Spinal cord (tissue), 10 donors: ENCODE data around the gene STRBP. TPM values are rescaled to one million over a fixed set of nuclear protein-coding genes. Genes with fewer than 3 reads are reported as not detected.
"Not testable (repeated sequence)": the region's sequence is repeated elsewhere in the genome, so short reads cannot be mapped to it uniquely, and the experiment has no call there.

Experiments used
- DNase-seq, 6 donors: peaks; one replicate each; pipeline versions ENCODE4 v3.0.0 to v3.0.0-alpha.2; 2013 to 2015; ENCODE audit warnings: low spot score in 6 of 6, low read depth in 4 of 6
- H3K27ac ChIP-seq: one replicate; pipeline ENCODE4 v1.5.1; 2013; ENCODE audit warnings: low read depth, low read length, control low read depth
- H3K27me3 ChIP-seq: one replicate; pipeline ENCODE4 v1.6.1; 2013; ENCODE audit warnings: low read length; ENCODE audit not compliant: control insufficient read depth, insufficient read depth
- H3K36me3 ChIP-seq: one replicate; pipeline ENCODE4 v1.6.1; 2013; ENCODE audit warnings: low read length; ENCODE audit not compliant: control insufficient read depth, insufficient read depth
- H3K4me1 ChIP-seq: one replicate; pipeline ENCODE4 v1.6.1; 2013; ENCODE audit warnings: low read length; ENCODE audit not compliant: control insufficient read depth, insufficient read depth
- H3K4me3 ChIP-seq: one replicate; pipeline ENCODE4 v1.5.1; 2013; ENCODE audit warnings: low read depth, low read length, control low read depth
- H3K9me3 ChIP-seq: one replicate; pipeline ENCODE4 v1.6.1; 2013; ENCODE audit warnings: low read length; ENCODE audit not compliant: control insufficient read depth, insufficient read depth
- WGBS: methylation state at CpG from one replicate; pipeline ENCODE4 v1.1.5; 2013; ENCODE audit warnings: missing lambda C conversion rate; ENCODE audit not compliant: insufficient coverage; 5-methylcytosine and 5-hydroxymethylcytosine counted together
- polyA plus RNA-seq, 2 donors: library from polyadenylated mRNA; unstranded; fragments of 120-200 nt; gene quantifications; one replicate each; pipeline ENCODE4 v1.2.1, GENCODE V29; 2013; ENCODE audit not compliant: insufficient read length in 2 of 2
- total RNA-seq, 2 donors: library from RNA; depleted of rRNA in 1 of 2; stranded (reverse); fragments of 120-200 nt in 1 of 2; fragments of >200 nt in 1 of 2; gene quantifications; one replicate each; pipeline versions ENCODE4 v1.2.3 to v1.2.4, GENCODE V29; 2013 to 2014
- donor health status: healthy.

Gene STRBP
- total and polyA plus RNA-seq, 4 donors = 47.7 to 70.6 (median 60.7) TPM

- DNase-seq = peak in 1 of 6 donors; percentile 13
- Histone ChIP-seq H3K9me3 (no peaks in the 10 kb centered on the region), H3K4me3 (no peak overlapping the region), H3K27me3 (no peaks in the 10 kb centered on the region), H3K4me1 (no peaks in the 10 kb centered on the region), H3K27ac (no peak overlapping the region), H3K36me3 (no peaks in the 10 kb centered on the region)
- 10% methylated on average over 2 of the region's 4 CpGs for WGBS
Observed at GRCh38 chr9:123191260-123191659, 77.1 kb downstream of the STRBP start.

DNA sequence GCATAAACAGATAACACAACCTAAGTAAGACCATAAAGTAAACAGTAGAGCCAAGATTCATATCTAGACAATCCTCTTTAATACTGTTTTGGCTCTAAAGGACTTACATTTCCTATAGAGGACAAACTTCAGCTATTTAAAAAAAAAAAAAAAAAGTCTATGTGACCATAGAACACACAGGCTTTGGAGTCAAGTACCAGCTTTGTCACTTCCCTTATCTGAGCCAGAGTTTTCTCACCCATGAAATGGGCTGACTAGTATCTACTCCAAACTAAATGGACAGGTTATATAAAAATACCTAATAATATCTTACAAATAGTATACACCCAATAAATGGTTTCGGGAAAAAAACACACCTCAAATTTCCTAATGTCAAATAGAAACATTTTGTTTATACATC, 81.3 kb downstream of the STRBP start:
- no peaks in the 10 kb centered on the region for H3K27me3 ChIP-seq
- no peak overlapping the region for H3K27ac ChIP-seq
- DNase-seq = no peak
- H3K9me3 ChIP-seq = no peaks in the 10 kb centered on the region
- WGBS = no CpG with 5 or more reads among the region's 1 CpG
- no peaks in the 10 kb centered on the region for H3K36me3 ChIP-seq
- no peaks in the 10 kb centered on the region for H3K4me1 ChIP-seq
- no peak overlapping the region for H3K4me3 ChIP-seq

GRCh38 chr9:123186029-123186428, 82.4 kb downstream of the STRBP start:
- H3K27me3 ChIP-seq, H3K36me3 ChIP-seq, H3K9me3 ChIP-seq, H3K4me3 ChIP-seq, DNase-seq, H3K27ac ChIP-seq, H3K4me1 ChIP-seq: not testable (repeated sequence)
- WGBS = no CpG with 5 or more reads among the region's 2 CpGs

DNA sequence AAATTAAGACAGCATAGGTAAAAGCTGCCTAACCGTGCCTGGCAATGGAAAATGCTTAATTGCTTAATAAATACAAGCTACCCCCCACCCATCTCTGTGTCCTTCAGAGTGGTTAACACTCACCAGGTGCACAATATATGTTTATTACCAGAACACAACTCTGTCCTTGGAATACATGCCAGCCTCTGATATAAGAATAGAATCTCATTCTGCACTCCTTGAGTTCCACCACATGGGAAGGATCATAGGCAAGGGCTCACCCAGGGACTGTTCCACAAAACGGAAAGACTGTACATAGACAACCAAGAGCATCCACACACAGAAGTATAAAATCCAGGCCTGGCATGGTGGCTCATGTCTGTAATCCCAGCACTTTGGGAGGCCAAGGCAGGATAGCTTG, 91.4 kb downstream of the STRBP start:
- H3K27me3 ChIP-seq = no peaks in the 10 kb centered on the region
- WGBS = 83% methylated on average over 1 of the region's 2 CpGs
- no peaks in the 10 kb centered on the region for H3K4me1 ChIP-seq
- no peak for DNase-seq
- no peak overlapping the region for H3K27ac ChIP-seq
- H3K4me3 ChIP-seq = no peak overlapping the region
- no peaks in the 10 kb centered on the region for H3K9me3 ChIP-seq
- H3K36me3 ChIP-seq = no peaks in the 10 kb centered on the region

GRCh38 chr9:123175854-123176629, 92.3 kb downstream of the STRBP start:
- Histone ChIP-seq H3K27ac (no peak overlapping the region), H3K36me3 (no peaks in the 10 kb centered on the region), H3K9me3 (no peaks in the 10 kb centered on the region), H3K4me3 (no peak overlapping the region), H3K4me1 (no peaks in the 10 kb centered on the region), H3K27me3 (no peaks in the 10 kb centered on the region)
- no peak for DNase-seq
- 62% methylated on average over 2 of the region's 4 CpGs for WGBS

DNA sequence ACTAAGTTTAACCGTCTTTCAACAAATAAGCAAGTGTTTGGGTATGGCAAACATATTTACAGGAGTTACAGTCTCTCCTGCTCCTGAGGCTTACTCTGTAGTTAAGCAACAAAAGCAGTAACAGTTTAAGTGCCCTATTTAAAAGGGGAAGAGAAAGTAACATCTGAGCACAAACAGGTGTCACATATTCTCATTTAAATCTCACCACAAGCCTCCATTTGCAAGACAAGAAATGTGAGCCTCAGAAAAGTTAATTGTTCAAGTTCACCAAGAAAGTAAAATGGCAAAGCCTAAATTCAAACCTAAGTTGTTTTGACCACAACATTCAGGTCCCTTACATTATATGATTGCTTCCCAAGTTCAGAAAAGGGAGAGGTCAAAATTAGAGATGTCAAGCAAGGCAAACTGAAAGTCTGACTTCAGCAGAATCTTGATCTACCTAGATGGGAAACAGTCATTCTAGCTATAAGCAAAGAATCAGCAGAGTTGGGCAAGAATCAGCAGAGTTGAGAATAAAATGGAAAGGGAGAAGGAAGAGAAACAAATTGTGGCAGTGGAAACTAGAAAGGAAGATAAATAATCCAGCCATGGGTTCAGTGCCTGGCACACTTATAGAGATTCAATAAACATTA, 93.4 kb downstream of the STRBP start:
- Histone ChIP-seq H3K4me3 (no peak overlapping the region), H3K4me1 (no peaks in the 10 kb centered on the region), H3K36me3 (no peaks in the 10 kb centered on the region), H3K9me3 (no peaks in the 10 kb centered on the region), H3K27me3 (no peaks in the 10 kb centered on the region), H3K27ac (no peak overlapping the region)
- no peak for DNase-seq
- WGBS = no CpG with 5 or more reads among the region's 1 CpG

- no peaks in the 10 kb centered on the region for H3K9me3 ChIP-seq
- no peaks in the 10 kb centered on the region for H3K27me3 ChIP-seq
- no peak overlapping the region for H3K27ac ChIP-seq
- H3K4me3 ChIP-seq = no peak overlapping the region
- H3K4me1 ChIP-seq = no peaks in the 10 kb centered on the region
- H3K36me3 ChIP-seq = no peaks in the 10 kb centered on the region
- no peak for DNase-seq
- WGBS = no CpG with 5 or more reads among the region's 1 CpG
Observed at GRCh38 chr9:123174079-123174478, 94.3 kb downstream of the STRBP start.

DNA sequence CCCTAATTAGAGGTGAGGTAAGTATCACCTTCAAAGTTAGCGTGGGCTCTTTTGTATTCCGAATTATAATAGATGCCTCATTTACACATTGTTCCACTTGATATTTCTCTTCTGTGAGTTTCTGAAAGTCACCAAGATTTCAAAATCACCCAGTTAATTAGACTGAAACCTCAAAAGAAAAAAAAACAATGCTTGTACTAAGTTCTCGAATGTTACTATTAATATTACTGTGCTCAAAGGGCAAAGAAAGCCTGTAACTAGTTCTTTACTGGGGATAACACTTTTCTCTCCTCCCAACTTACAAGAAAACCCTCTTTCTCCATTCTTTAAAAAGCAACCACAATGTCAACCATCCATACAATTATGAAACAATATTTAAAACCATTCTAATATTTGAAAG, 98.5 kb downstream of the STRBP start:
- H3K4me1 ChIP-seq = no peaks in the 10 kb centered on the region
- H3K27ac ChIP-seq = no peak overlapping the region
- H3K36me3 ChIP-seq = no peaks in the 10 kb centered on the region
- no peaks in the 10 kb centered on the region for H3K9me3 ChIP-seq
- DNase-seq = no peak
- WGBS = 100% methylated on average over 2 of the region's 3 CpGs
- no peaks in the 10 kb centered on the region for H3K27me3 ChIP-seq
- H3K4me3 ChIP-seq = no peak overlapping the region

DNA sequence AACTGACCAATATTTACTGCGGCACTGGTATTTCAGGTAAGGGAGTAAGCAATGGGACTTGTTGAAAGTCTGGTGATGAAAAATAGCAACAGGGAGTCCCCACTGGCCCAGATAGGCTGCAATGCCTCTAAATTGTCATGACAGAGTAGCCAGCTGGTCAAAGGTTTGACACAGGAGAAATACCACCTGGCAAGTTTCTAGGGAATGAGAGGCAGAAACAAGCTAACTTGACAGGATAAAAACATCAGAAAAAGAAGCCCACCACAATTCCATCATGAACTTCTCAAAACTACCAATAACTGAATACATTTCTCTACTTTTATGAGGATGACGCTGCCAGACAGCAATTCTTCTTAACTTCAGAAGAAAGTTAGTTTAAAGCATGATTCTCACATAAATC, 99.8 kb downstream of the STRBP start:
- Histone ChIP-seq H3K27ac (no peak overlapping the region), H3K36me3 (no peaks in the 10 kb centered on the region), H3K27me3 (no peaks in the 10 kb centered on the region), H3K4me1 (no peaks in the 10 kb centered on the region), H3K4me3 (no peak overlapping the region), H3K9me3 (no peaks in the 10 kb centered on the region)
- no peak for DNase-seq
- no CpG with 5 or more reads among the region's 2 CpGs for WGBS

- WGBS = no CpG with 5 or more reads among the region's 1 CpG
- H3K4me3 ChIP-seq = no peak overlapping the region
- H3K27ac ChIP-seq = no peak overlapping the region
- no peaks in the 10 kb centered on the region for H3K36me3 ChIP-seq
- no peaks in the 10 kb centered on the region for H3K4me1 ChIP-seq
- no peaks in the 10 kb centered on the region for H3K9me3 ChIP-seq
- no peaks in the 10 kb centered on the region for H3K27me3 ChIP-seq
- DNase-seq = no peak
Observed at GRCh38 chr9:123167474-123167873, 100.9 kb downstream of the STRBP start.
